Measurements from ENCODE around the gene NR1H2.

Gene NR1H2

GRCh38 chr19:50422397-50423278 lies 46.4 kb downstream of the NR1H2 start:
- Histone ChIP-seq H3K36me3 (ENCODE audit: insufficient read depth, insufficient read length, low read length) (no peaks in the 10 kb centered on the region), H3K9me3 (ENCODE audit: insufficient read depth, low read length) (no peaks in the 10 kb centered on the region), H3K4me1 (ENCODE audit: insufficient read depth, insufficient read length) (peaks cover 3% of the 10 kb centered on the region), H3K4me3 (ENCODE audit: insufficient read length, low read depth) (no peak overlapping the region), H3K9ac (ENCODE audit: insufficient read length, low read depth) (no peak overlapping the region), H3K27me3 (ENCODE audit: insufficient read depth, insufficient read length) (no peaks in the 10 kb centered on the region)
- no peak for DNase-seq (ENCODE audit: low read depth, low spot score)
- TF ChIP-seq SUZ12 (IDR thresholded peaks at IDR 0.05; ENCODE audit: extremely low read depth, insufficient read depth, insufficient read length) (no peak), ZNF274 (IDR thresholded peaks at IDR 0.05; ENCODE audit: low read depth, low read length) (no peak), YY1 (IDR thresholded peaks at IDR 0.05; ENCODE audit: insufficient read depth, insufficient read length) (no peak)

DNA sequence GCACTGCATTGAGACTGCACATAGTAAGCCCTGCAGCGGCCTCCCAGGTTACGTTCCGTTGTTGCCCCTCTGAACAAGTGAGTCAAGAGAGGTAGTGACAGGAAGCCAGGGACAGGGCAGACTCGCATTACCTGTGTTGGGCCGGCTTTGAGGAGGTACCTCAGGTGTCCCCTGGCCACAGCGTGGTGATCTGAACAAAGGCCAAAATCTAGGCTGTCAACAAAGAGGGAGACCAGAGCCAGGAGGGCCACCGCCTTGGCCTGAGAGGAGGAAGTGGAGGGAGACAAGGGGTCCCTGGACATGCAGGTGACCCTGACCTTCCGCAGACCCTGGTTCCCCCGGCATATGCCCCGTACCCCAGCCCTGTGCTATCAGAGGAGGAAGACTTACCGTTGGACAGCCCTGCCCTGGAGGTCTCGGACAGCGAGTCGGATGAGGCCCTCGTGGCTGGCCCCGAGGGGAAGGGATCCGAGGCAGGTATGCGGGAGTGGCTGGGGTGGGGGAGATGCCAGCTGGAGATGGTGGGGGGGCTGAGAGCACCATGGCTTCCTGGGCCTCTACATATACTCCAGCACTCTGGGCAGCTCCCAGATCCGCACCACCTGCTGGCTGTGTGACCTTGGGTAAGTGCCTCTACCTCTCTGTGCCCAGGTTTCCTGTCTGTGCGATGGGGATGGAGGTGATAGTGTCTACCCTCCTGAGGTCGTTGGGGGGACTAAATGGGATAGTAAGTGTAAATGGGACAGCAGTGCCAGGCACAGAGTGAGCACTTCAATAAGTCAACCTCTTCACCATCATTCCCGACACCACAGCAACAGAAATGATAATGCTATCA lies 47.2 kb downstream of the NR1H2 start:
- TF ChIP-seq YY1 (IDR thresholded peaks at IDR 0.05; ENCODE audit: insufficient read depth, insufficient read length) = no peak
- TF ChIP-seq SUZ12 (IDR thresholded peaks at IDR 0.05; ENCODE audit: extremely low read depth, insufficient read depth, insufficient read length) = no peak
- no peak for TF ChIP-seq ZNF274 (IDR thresholded peaks at IDR 0.05; ENCODE audit: low read depth, low read length)
- H3K9ac ChIP-seq (ENCODE audit: insufficient read length, low read depth) = no peak overlapping the region

DNA sequence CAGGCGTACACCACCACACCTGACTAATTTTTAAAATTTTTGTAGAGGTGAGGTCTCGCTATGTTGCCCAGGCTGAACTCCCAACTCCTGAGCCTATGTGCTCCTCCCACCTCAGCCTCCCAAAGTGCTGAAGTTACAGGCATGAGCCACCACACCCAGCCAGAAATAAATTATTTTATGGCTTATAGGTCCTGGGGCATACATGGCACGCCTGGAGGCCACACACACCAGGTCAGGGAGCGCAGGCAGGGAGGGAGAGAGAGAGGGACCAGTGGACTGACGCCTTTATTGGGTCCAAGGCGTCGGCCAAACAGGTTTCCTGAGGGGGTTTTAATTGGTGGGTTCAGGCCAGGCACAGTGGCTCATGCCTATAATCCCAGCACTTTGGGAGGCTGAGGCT lies 49.3 kb downstream of the NR1H2 start:
- H3K4me3 ChIP-seq (ENCODE audit: insufficient read length, low read depth) = no peak overlapping the region
- no peaks in the 10 kb centered on the region for H3K4me1 ChIP-seq (ENCODE audit: insufficient read depth, insufficient read length)
- no peak for TF ChIP-seq SUZ12 (IDR thresholded peaks at IDR 0.05; ENCODE audit: extremely low read depth, insufficient read depth, insufficient read length)
- TF ChIP-seq ZNF274 (IDR thresholded peaks at IDR 0.05; ENCODE audit: low read depth, low read length) = no peak
- no peak for TF ChIP-seq YY1 (IDR thresholded peaks at IDR 0.05; ENCODE audit: insufficient read depth, insufficient read length)
- H3K27me3 ChIP-seq (ENCODE audit: insufficient read depth, insufficient read length) = no peaks in the 10 kb centered on the region
- H3K9me3 ChIP-seq (ENCODE audit: insufficient read depth, low read length) = no peaks in the 10 kb centered on the region
- DNase-seq (ENCODE audit: low read depth, low spot score) = no peak
- H3K36me3 ChIP-seq (ENCODE audit: insufficient read depth, insufficient read length, low read length) = no peaks in the 10 kb centered on the region
- no peak overlapping the region for H3K9ac ChIP-seq (ENCODE audit: insufficient read length, low read depth)

More for the DNA sequence above, 47.2 kb downstream of the NR1H2 start:
- Histone ChIP-seq H3K27me3 (ENCODE audit: insufficient read depth, insufficient read length) (no peaks in the 10 kb centered on the region), H3K4me1 (ENCODE audit: insufficient read depth, insufficient read length) (peaks cover 3% of the 10 kb centered on the region), H3K4me3 (ENCODE audit: insufficient read length, low read depth) (no peak overlapping the region), H3K9me3 (ENCODE audit: insufficient read depth, low read length) (no peaks in the 10 kb centered on the region), H3K36me3 (ENCODE audit: insufficient read depth, insufficient read length, low read length) (no peaks in the 10 kb centered on the region)
- no peak for DNase-seq (ENCODE audit: low read depth, low spot score)

DNA sequence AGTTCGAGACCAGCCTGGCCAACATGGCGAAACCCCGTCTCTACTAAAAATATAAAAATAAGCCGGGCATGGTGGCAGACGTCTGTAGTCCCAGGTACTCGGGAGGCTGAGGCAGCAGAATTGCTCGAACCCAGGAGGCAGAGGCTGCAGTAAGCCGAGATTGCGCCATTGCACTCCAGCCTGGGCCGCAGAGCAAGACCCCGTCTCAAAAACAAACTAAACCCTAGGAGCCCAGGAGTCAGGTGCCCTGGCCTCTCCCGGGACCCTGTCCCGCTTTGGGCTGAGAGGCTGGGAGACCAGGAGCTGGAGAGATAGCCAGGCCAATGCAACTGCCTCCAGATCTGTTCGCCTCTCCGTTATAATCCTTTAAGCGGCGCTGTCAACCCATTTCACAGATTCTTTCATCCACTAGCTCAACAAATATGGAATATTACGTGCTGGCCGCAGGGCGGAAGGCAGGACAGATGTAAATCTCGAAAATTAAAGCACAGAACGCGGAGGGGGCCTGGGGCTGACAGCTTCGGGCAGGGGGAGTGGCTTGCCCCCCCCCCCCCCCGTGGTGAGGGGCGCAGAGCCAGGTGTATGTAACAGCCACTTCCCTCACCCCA lies 51.2 kb downstream of the NR1H2 start:
- Histone ChIP-seq H3K4me3 (ENCODE audit: insufficient read length, low read depth) (no peak overlapping the region), H3K9ac (ENCODE audit: insufficient read length, low read depth) (no peak overlapping the region), H3K9me3 (ENCODE audit: insufficient read depth, low read length) (no peaks in the 10 kb centered on the region), H3K27me3 (ENCODE audit: insufficient read depth, insufficient read length) (no peaks in the 10 kb centered on the region), H3K36me3 (ENCODE audit: insufficient read depth, insufficient read length, low read length) (no peaks in the 10 kb centered on the region), H3K4me1 (ENCODE audit: insufficient read depth, insufficient read length) (no peaks in the 10 kb centered on the region)
- TF ChIP-seq YY1 (IDR thresholded peaks at IDR 0.05; ENCODE audit: insufficient read depth, insufficient read length) (no peak), ZNF274 (IDR thresholded peaks at IDR 0.05; ENCODE audit: low read depth, low read length) (no peak), SUZ12 (IDR thresholded peaks at IDR 0.05; ENCODE audit: extremely low read depth, insufficient read depth, insufficient read length) (no peak)
- DNase-seq (ENCODE audit: low read depth, low spot score) = no peak

DNA sequence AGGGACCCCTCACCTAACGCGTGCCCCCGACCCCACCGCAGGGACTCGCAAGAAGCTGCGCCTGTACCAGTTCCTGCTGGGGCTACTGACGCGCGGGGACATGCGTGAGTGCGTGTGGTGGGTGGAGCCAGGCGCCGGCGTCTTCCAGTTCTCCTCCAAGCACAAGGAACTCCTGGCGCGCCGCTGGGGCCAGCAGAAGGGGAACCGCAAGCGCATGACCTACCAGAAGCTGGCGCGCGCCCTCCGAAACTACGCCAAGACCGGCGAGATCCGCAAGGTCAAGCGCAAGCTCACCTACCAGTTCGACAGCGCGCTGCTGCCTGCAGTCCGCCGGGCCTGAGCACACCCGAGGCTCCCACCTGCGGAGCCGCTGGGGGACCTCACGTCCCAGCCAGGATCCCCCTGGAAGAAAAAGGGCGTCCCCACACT lies 51.8 kb downstream of the NR1H2 start:
- Histone ChIP-seq H3K27me3 (ENCODE audit: insufficient read depth, insufficient read length) (no peaks in the 10 kb centered on the region), H3K36me3 (ENCODE audit: insufficient read depth, insufficient read length, low read length) (no peaks in the 10 kb centered on the region), H3K9ac (ENCODE audit: insufficient read length, low read depth) (no peak overlapping the region), H3K4me3 (ENCODE audit: insufficient read length, low read depth) (no peak overlapping the region), H3K4me1 (ENCODE audit: insufficient read depth, insufficient read length) (no peaks in the 10 kb centered on the region), H3K9me3 (ENCODE audit: insufficient read depth, low read length) (no peaks in the 10 kb centered on the region)
- DNase-seq (ENCODE audit: low read depth, low spot score) = no peak
- no peak for TF ChIP-seq YY1 (IDR thresholded peaks at IDR 0.05; ENCODE audit: insufficient read depth, insufficient read length)
- no peak for TF ChIP-seq SUZ12 (IDR thresholded peaks at IDR 0.05; ENCODE audit: extremely low read depth, insufficient read depth, insufficient read length)
- no peak for TF ChIP-seq ZNF274 (IDR thresholded peaks at IDR 0.05; ENCODE audit: low read depth, low read length)

GRCh38 chr19:50428772-50429463 lies 52.7 kb downstream of the NR1H2 start:
- Histone ChIP-seq H3K4me1 (ENCODE audit: insufficient read depth, insufficient read length) (no peaks in the 10 kb centered on the region), H3K9me3 (ENCODE audit: insufficient read depth, low read length) (no peaks in the 10 kb centered on the region), H3K4me3 (ENCODE audit: insufficient read length, low read depth) (no peak overlapping the region), H3K36me3 (ENCODE audit: insufficient read depth, insufficient read length, low read length) (no peaks in the 10 kb centered on the region), H3K9ac (ENCODE audit: insufficient read length, low read depth) (no peak overlapping the region), H3K27me3 (ENCODE audit: insufficient read depth, insufficient read length) (no peaks in the 10 kb centered on the region)
- DNase-seq (ENCODE audit: low read depth, low spot score) = no peak
- no peak for TF ChIP-seq SUZ12 (IDR thresholded peaks at IDR 0.05; ENCODE audit: extremely low read depth, insufficient read depth, insufficient read length)
- no peak for TF ChIP-seq ZNF274 (IDR thresholded peaks at IDR 0.05; ENCODE audit: low read depth, low read length)
- no peak for TF ChIP-seq YY1 (IDR thresholded peaks at IDR 0.05; ENCODE audit: insufficient read depth, insufficient read length)

Data from NT2/D1 (cell line).